ENCODE data around the gene OR5I1.
"Not testable (repeated sequence)": the region's sequence is repeated elsewhere in the genome, so short reads cannot be mapped to it uniquely, and the experiment has no call there.

The OR5I1 gene

GRCh38 chr11:55936300-55936699 lies at the start of gene OR5I1:
OR5I1 (minus strand) TSS chr11:55936400; CDS start chr11:55936400, 0 bp downstream.
- no peak for DNase-seq

- no peak for DNase-seq
Measured at GRCh38 chr11:55970935-55971334, 34.7 kb upstream of the OR5I1 start.

- DNase-seq, result no peak
Measured at GRCh38 chr11:55969845-55970244, 33.6 kb upstream of the OR5I1 start, which contains the start of gene OR10AG1. OR10AG1 (minus strand) TSS chr11:55969945; CDS start chr11:55969907, 38 bp downstream.

- no peak for DNase-seq
Measured at GRCh38 chr11:55967914-55968313, 31.7 kb upstream of the OR5I1 start.

GRCh38 chr11:55966391-55966790 lies 30.2 kb upstream of the OR5I1 start:
- DNase-seq, result no peak

- DNase-seq, result no peak
Measured at GRCh38 chr11:55956521-55956920, 20.3 kb upstream of the OR5I1 start.

GRCh38 chr11:55949330-55949729 lies 13.1 kb upstream of the OR5I1 start:
- no peak for DNase-seq

GRCh38 chr11:55942785-55943392 lies 6.7 kb upstream of the OR5I1 start:
- DNase-seq, result peak; percentile 3

- DNase-seq, result no peak
Measured at GRCh38 chr11:55920537-55920936, 15.7 kb downstream of the OR5I1 start.

- DNase-seq, result no peak
Measured at GRCh38 chr11:55914482-55914881, 21.7 kb downstream of the OR5I1 start, which contains the start of gene OR5W2. OR5W2 (minus strand) TSS chr11:55914582; CDS start chr11:55914582, 0 bp downstream.

GRCh38 chr11:55902308-55902707 lies 33.9 kb downstream of the OR5I1 start:
- DNase-seq, result no peak

- no peak for DNase-seq
Measured at GRCh38 chr11:55895216-55895615, 41.0 kb downstream of the OR5I1 start.

- not testable (repeated sequence) for DNase-seq
Measured at GRCh38 chr11:55885481-55885880, 50.7 kb downstream of the OR5I1 start.

Measured in NCI-H2029 (cell line).